Uterus (tissue), 4 donors: ENCODE measurements around the gene CD93. TPM values are rescaled to one million over a fixed set of nuclear protein-coding genes. Genes with fewer than 3 reads are reported as not detected.

Experiments used
- DNase-seq, 2 donors: peaks; one replicate each; pipeline ENCODE4 v3.0.0-alpha.2; 2019 to 2020
- H3K27ac ChIP-seq, 2 donors: fragments of 200-600 bp; sonication (generic); 1 replicate in 1 of 2; 2 replicates in 1 of 2; pipeline ENCODE4 v1.5.1; 2016 to 2018
- H3K27me3 ChIP-seq, 2 donors: fragments of 200-600 bp; sonication (generic); one replicate each; pipeline ENCODE4 v1.5.1; 2018 to 2019; ENCODE audit warnings: control low read depth in 1 of 2
- H3K36me3 ChIP-seq, 2 donors: fragments of 200-600 bp; sonication (generic); one replicate each; pipeline ENCODE4 v1.5.1; 2019; ENCODE audit warnings: control low read depth in 1 of 2
- H3K4me1 ChIP-seq, 2 donors: fragments of 200-600 bp; sonication (generic); one replicate each; pipeline ENCODE4 v1.5.1; 2018 to 2019; ENCODE audit warnings: control low read depth in 1 of 2
- H3K4me3 ChIP-seq, 2 donors: fragments of 200-600 bp; sonication (generic); 1 replicate in 1 of 2; 2 replicates in 1 of 2; pipeline ENCODE4 v1.5.1; 2018 to 2019; ENCODE audit warnings: mild to moderate bottlenecking in 1 of 2
- H3K9me3 ChIP-seq, 2 donors: fragments of 200-600 bp; sonication (generic); one replicate each; pipeline ENCODE4 v1.5.1; 2019; ENCODE audit warnings: control low read depth in 1 of 2
- CTCF ChIP-seq, 4 experiments: fragments of 200-600 bp in 2 of 4; fragments of 450-650 bp in 2 of 4; sonication (generic) in 2 of 4; IDR thresholded peaks; one replicate each; pipeline ENCODE4 v1.5.1; 2016 to 2019; ENCODE audit warnings: antibody characterized with exemption in 4 of 4, mild to moderate bottlenecking in 2 of 4, moderate library complexity in 1 of 4
- POLR2A ChIP-seq, 2 donors: fragments of 450-650 bp; IDR thresholded peaks; one replicate each; pipeline ENCODE4 v1.6.1; 2016; ENCODE audit warnings: antibody characterized with exemption in 2 of 2, mild to moderate bottlenecking in 1 of 2, moderate library complexity in 1 of 2
- intact Hi-C: fragments of 100-400 bp; cut with DNase I; formaldehyde crosslinking; loops from one replicate; pipeline ENCODE4 v1.15.1; 2023; ENCODE audit warnings: low total_unique reads
- total RNA-seq, 4 donors: library from RNA; depleted of rRNA in 3 of 4; stranded (reverse); fragments of >200 nt in 3 of 4; gene quantifications; one replicate each; pipeline versions ENCODE4 v1.1.0 to v1.2.4, GENCODE V29; 2014 to 2023
- donor health status: DM: yes; HTN: yes; CAD: no.

The CD93 gene
- total RNA-seq, 4 donors from 2014 or later, result 49.1 to 100 (median 76.4) TPM

- TF ChIP-seq CTCF (IDR thresholded peaks at IDR 0.05) (no peak), POLR2A (IDR thresholded peaks at IDR 0.05) (no peak)
- Histone ChIP-seq H3K9me3 (no peaks in the 10 kb centered on the region), H3K36me3 (no peaks in the 10 kb centered on the region), H3K4me3 (no peak overlapping the region), H3K4me1 (no peaks in the 10 kb centered on the region), H3K27me3 (no peaks in the 10 kb centered on the region), H3K27ac (peak overlapping the region; percentile 47 to 53)
- intact Hi-C loops, result no loop called here
- peak in 1 of 2 donors; percentile 6 for DNase-seq
Observed at GRCh38 chr20:23092384-23092756, 6.2 kb upstream of the CD93 start.

- H3K27ac ChIP-seq, result peak overlapping the region; percentile 47 to 53
- DNase-seq, result no peak
- no peaks in the 10 kb centered on the region for H3K4me1 ChIP-seq
- intact Hi-C loops, result no loop called here
- H3K27me3 ChIP-seq, result no peaks in the 10 kb centered on the region
- no peak for TF ChIP-seq POLR2A (IDR thresholded peaks at IDR 0.05)
- no peak for TF ChIP-seq CTCF (IDR thresholded peaks at IDR 0.05)
- H3K9me3 ChIP-seq, result no peaks in the 10 kb centered on the region
- no peaks in the 10 kb centered on the region for H3K36me3 ChIP-seq
- H3K4me3 ChIP-seq, result no peak overlapping the region
Observed at GRCh38 chr20:23091721-23092383, 5.7 kb upstream of the CD93 start.

- no peaks in the 10 kb centered on the region for H3K36me3 ChIP-seq
- H3K4me1 ChIP-seq, result no peaks in the 10 kb centered on the region
- no peaks in the 10 kb centered on the region for H3K27me3 ChIP-seq
- intact Hi-C loops, result no loop called here
- TF ChIP-seq CTCF (IDR thresholded peaks at IDR 0.05) (no peak), POLR2A (IDR thresholded peaks at IDR 0.05) (no peak)
- no peak for DNase-seq
- H3K4me3 ChIP-seq, result no peak overlapping the region
- H3K27ac ChIP-seq, result no peak overlapping the region
- no peaks in the 10 kb centered on the region for H3K9me3 ChIP-seq
Observed at GRCh38 chr20:23090878-23091277, 4.8 kb upstream of the CD93 start.

- TF ChIP-seq CTCF (IDR thresholded peaks at IDR 0.05) (no peak), POLR2A (IDR thresholded peaks at IDR 0.05) (no peak)
- Histone ChIP-seq H3K27ac (no peak overlapping the region), H3K4me1 (no peaks in the 10 kb centered on the region), H3K36me3 (no peaks in the 10 kb centered on the region), H3K27me3 (no peaks in the 10 kb centered on the region), H3K9me3 (no peaks in the 10 kb centered on the region), H3K4me3 (no peak overlapping the region)
- DNase-seq, result no peak
- intact Hi-C loops, result no loop called here
Observed at GRCh38 chr20:23090147-23090546, 4.0 kb upstream of the CD93 start.

- no peaks in the 10 kb centered on the region for H3K9me3 ChIP-seq
- no peak for TF ChIP-seq POLR2A (IDR thresholded peaks at IDR 0.05)
- H3K36me3 ChIP-seq, result no peaks in the 10 kb centered on the region
- no peaks in the 10 kb centered on the region for H3K27me3 ChIP-seq
- no peak overlapping the region for H3K4me3 ChIP-seq
- intact Hi-C loops, result no loop called here
- no peak overlapping the region for H3K27ac ChIP-seq
- no peaks in the 10 kb centered on the region for H3K4me1 ChIP-seq
- no peak for DNase-seq
Observed at GRCh38 chr20:23088866-23089265, 2.7 kb upstream of the CD93 start.
